DMS53 treated with DMSO at 0.1 percent for 48 hours (cell line): Measurements from ENCODE around the gene STARD9.
"Not testable (repeated sequence)": the region's sequence is repeated elsewhere in the genome, so short reads cannot be mapped to it uniquely, and the experiment has no call there.

Source experiments
- DNase-seq: peaks from one replicate; lab custom pipeline; 2025; ENCODE audit not compliant: unreplicated experiment; lab: John Stamatoyannopoulos, UW

The STARD9 gene

GRCh38 chr15:42760759-42761158 lies 185.4 kb downstream of the STARD9 start:
- no peak for DNase-seq

GRCh38 chr15:42761813-42762212 lies 186.4 kb downstream of the STARD9 start:
- not testable (repeated sequence) for DNase-seq

GRCh38 chr15:42764154-42764731 lies 188.8 kb downstream of the STARD9 start:
- not testable (repeated sequence) for DNase-seq

- DNase-seq, result not testable (repeated sequence)
Observed at GRCh38 chr15:42766109-42766508, 190.7 kb downstream of the STARD9 start.
